Inferior parietal cortex (tissue), 1 donor: Measurements from ENCODE around the gene MYPOP.
"Not testable (repeated sequence)": the region's sequence is repeated elsewhere in the genome, so short reads cannot be mapped to it uniquely, and the experiment has no call there.

Source experiments
- DNase-seq: peaks from one replicate; pipeline ENCODE4 v3.0.0-alpha.2; 2016; ENCODE audit errors: extremely low spot score

MYPOP gene

DNA sequence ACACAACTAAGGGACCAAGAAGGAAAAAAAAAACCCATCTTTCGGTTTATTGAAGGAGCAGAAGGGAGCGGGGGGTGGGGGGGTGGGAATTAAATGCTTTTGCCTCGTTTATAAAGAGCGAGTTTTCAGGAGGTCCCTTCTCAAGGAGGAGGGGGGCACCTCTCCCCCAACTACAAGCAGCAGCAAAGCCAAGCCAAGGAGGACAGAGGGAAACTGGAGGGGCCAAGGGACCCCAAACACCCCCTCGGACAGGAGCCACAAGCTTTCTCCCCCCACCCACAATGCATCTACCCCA is 18.9 kb downstream of the MYPOP start:
- no peak for DNase-seq

DNA sequence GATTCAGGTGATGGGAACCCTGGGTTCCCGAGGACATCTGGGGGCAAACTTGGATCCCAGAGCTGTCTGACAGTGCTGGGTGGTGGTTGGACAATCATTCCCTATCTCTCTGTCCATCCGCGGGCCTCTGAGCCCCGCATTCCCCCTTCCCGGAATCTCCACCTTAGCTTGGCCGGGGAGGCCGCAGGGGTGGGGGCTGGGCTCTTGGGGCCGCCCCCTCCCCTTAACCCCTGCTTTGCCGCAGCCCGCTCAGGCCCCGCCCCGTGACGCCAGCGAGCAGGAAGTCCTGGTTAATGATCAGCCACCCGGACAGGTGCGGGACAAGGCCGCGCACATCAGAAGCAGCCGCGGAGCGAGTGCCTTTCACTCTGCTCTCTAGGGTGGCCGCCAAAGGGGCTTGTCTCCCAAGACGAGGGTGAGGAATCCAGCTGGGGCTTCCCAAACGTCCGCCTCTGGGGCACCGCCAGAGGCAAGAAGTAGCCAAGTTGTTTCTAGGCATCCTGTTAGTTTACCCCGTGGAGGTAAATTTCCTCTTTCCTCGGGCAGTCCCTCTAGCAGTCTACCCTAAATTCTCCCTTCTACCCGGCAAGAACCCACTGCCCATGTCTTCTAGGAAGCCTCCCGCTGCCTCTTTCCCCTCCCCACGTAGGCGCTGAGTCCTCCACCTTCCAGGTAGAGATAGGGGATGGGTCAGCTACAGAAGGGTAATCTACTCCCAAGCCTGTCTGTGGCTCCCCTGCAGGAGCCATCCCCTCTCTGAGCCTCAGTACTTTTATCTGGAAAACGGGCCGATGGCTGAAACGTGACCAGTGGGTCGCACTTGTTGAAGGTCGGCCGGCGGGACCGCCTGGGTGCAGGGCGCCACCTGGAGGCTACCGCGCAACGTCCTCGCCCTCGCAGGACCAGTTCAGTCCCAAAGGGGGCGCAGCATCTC is 19.5 kb downstream of the MYPOP start:
- DNase-seq = peak; percentile 63

DNA sequence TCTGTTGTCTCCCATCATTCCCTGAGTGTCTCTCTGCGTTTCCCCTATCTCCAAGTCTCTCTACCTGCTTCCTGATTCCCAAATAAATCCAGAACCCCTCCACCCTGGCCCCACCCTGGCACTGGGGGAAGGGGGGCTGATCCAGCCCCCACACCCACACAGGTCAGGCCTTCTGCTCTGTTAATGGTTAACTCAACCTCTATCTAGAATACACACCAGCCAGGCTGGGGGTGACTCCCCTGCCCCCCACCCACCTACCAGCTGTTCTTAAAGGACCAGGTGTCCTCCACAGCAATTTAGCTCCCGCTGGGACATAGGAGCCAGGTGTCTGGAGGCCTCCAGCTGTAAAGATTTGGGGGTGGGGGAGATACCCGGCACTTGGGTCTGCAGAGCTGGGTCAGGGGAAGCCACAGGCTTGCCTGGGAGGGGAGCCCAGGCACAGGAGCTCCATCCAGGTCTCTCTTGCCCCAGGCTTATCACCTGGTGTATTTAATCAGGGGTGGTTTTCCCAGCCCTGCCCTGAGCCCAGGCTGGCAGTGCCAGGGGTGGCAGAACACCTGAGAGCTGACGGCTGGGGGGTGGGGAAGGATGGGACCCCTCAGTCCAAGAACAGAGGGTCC is 20.4 kb downstream of the MYPOP start:
- DNase-seq = no peak

DNA sequence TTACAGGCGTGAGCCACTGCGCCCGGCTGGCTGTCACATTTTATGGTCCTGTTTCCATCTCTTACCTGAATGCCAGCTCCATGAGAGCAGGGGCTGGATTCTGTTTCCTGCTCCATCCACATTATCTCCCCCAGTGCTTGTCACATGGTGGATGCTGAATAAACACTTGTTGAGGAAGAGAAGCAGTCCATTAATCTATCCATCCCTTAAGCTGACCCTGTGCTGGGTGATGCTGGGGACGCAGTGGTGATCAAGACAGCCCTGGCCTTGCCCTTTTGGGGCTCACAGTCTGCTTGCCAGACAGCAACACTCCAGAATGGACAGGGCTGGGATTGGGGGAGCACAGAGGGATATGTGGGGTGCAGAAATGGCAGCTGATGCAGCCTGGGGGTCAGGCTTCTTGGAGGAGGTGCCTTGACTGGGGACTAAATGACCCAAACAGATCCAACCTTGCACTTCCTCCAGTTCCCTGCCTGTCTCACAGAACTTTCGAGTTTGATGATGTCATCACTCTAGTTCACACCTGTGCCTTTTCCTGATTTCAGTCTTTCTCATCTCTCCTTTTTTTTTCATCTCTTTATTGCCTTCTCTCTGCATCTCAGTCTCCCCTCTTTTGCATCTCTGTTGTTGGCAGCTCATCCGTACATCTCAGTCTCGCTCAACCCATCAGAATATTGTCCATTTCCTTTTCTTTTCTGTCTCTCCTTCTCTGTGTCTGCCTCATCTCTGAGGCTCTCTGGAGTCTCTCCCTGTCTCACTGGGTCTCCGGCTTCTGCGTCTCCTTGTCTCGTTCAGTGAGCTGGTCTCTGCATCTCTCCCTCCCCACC is 21.1 kb downstream of the MYPOP start:
- DNase-seq = no peak

DNA sequence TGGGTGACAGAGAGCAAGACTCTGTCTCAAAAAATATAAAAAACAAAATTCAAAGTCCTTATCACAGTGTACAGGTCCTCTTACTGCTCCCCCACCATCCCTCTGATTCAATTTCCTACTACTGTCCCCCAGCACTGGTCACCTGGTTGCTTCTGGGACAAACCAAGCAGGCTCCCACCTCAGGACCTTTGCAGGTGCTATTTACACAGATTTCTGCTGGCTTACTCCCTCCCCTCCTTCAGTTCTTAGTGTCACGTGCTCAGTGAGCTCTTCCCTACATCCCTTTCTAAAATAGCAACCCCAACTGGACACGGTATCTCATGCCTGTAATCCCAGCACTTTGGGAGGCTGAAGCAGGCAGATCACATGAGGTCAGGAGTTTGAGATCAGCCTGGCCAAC is 22.4 kb downstream of the MYPOP start:
- DNase-seq = no peak

DNA sequence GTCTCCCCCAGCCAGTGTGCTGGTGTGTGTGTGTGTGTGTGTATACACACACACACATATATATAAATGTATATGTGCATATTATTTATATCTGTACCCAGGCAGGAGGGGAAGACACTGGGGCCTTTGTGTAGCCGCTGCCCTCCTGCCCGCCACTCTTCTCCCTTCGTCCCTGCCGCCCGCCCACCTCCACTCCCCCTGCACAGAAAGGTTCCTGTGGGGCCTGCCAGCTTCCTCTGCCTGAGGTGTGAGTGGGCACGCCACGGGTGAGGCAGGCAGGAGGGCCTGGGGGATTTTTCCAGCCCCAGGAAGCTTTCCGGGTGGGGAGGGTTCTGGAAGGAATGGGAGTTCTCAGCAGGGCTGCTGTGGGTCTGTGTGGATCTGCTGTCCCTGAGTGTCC is 23.4 kb downstream of the MYPOP start:
- no peak for DNase-seq

DNA sequence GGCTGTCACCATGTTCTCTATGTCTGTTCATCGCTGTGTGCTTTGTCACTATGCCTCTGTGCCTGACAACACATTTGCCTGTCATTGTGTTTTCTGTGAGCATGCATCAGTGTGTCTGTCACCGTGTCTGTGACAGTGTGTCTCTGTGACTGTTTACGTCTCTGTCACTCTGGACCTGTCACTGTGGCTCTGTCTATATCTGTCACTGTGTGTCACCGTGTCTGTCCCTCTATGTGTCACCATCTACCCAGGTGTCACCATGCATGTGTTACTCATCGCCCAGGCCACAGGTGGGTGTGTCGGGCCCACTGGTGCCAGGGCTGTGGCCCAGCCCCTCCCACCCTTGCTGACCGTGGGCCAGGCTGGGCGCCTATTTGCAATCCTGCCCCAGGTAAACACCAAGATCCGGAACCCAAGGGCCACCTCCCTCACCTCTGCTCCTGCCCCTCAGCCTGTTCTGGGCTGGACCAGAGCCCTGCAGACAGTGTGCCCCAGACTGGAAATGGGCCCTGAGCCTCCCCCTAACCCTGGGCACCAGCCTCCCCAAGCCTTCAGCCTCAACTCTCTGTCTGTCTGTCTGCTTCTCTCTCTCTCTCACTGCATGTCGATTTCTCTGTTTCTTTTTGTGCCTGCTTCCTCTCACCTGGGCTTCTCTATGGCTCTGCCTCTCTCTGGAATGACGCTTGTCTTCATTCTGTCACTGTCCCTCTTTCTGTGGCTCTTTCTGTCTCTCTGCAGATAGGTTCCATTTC is 24.2 kb downstream of the MYPOP start:
- DNase-seq = no peak

DNA sequence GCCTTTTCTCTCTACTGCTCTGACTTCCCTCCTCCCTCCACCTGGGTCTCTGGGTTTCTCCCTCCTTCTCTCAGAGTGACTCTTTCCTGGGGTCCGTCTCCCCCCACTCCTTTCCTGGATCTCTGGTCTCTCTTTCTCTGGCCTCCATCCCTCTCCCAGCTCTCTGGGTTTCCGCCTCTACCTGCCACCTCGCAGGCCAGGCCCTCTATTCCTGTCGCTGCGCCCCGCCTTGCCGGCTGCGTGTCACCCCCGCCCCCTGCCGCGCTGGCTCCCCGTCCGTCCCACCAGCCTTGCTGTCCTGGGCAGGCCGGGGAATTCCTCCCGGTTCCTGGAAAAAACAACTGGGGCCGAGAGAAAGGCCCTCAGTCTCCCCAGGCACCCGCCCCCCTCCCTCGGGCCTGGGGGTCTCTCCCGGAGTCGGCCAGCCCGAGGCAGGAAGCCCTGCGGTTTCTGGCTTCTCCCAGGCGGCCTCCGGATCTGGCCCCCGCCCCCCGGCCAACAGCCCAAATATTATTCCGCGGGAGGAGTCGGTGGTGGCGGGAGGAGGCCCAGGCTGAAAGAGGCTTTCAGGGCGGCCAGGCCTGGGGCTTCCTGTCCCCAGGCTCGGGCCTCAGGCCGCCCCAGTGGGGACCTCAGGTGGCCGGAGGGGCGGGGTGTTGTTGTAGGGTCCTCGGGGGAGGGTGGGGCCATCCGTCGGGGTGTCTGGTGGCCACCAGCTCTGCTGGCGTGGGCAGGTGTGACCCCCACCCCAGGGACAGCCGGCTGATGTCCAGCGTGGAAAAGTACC is 25.8 kb downstream of the MYPOP start:
- DNase-seq = no peak

DNA sequence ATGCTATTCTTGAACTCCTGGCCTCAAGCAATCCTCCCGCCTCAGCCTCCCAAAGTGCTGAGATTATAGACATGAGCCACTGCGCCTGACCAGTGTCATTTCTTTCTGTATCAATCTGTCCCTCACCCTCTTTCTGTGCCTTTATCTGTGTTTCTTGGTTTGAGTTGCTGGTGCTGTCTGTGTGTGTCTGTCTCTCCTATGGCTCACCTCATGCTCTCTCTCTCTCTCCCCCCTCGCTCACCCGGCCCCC is 26.3 kb downstream of the MYPOP start:
- DNase-seq = no peak

DNA sequence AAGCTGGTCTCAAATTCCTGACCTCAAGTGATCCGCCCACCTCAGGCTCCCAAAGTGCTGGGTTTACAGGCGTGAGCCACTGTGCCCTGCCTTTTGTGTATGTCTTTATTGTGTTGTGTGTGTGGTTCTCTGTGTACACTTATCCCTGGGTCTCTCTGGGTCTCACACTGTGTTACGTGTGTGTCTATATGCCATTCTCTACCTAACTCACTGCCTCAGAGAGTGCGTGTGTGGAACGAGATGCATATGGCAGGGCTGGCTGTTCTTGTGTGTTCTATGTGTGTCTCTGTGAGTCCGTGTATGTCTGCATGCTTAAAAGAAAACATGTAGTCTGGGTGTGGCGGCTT is 27.8 kb downstream of the MYPOP start:
- DNase-seq = no peak

DNA sequence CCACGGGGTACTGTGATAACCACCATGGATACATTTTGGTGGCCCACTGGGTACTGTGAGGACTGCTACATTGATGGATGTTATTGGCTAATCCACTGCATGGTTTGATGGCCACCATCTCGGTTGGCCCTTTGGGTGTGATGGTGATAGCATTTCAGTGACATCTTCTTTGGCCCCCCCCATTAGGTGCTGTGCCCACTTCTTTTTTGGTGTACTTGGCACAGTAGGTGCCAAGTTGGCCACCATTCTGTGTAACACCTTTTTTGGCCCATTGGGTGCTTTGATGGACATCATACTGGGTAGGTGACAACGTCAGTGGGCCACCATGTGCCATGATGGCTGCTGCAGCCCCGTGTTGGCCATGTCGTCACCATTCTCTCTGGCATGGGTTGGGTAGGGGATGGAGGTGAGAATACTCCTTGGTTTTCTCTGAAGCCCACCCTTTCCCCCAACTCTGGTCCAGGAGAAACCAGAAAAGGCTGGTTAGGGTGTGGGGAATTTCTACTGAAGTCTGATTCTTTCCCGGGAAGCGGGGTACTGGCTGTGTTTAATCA is 29.1 kb downstream of the MYPOP start:
- no peak for DNase-seq

DNA sequence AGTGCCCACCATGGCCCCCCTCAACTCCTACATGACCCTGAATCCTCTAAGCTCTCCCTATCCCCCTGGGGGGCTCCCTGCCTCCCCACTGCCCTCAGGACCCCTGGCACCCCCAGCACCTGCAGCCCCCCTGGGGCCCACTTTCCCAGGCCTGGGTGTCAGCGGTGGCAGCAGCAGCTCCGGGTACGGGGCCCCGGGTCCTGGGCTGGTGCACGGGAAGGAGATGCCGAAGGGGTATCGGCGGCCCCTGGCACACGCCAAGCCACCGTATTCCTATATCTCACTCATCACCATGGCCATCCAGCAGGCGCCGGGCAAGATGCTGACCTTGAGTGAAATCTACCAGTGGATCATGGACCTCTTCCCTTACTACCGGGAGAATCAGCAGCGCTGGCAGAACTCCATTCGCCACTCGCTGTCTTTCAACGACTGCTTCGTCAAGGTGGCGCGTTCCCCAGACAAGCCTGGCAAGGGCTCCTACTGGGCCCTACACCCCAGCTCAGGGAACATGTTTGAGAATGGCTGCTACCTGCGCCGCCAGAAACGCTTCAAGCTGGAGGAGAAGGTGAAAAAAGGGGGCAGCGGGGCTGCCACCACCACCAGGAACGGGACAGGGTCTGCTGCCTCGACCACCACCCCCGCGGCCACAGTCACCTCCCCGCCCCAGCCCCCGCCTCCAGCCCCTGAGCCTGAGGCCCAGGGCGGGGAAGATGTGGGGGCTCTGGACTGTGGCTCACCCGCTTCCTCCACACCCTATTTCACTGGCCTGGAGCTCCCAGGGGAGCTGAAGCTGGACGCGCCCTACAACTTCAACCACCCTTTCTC is 30.1 kb downstream of the MYPOP start:
- DNase-seq = no peak

DNA sequence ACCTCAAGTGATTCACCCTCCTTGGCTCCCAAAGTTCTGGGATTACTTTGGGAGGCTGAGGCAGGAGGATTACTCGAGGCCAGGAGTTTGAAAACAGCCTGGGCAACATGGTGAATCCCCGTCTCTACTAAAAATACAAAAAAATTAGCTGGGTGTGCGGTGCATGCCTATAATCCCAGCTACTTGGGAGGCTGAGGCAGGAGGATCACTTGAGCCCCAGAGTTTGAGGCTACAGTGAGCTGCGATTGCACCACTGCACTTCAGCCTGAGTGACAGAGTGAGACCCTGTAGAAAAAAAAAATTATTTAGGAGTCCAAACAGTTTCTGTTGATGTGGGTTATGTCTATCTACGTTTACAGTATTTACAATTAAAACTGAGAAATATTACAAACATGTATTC is 31.6 kb downstream of the MYPOP start:
- no peak for DNase-seq

DNA sequence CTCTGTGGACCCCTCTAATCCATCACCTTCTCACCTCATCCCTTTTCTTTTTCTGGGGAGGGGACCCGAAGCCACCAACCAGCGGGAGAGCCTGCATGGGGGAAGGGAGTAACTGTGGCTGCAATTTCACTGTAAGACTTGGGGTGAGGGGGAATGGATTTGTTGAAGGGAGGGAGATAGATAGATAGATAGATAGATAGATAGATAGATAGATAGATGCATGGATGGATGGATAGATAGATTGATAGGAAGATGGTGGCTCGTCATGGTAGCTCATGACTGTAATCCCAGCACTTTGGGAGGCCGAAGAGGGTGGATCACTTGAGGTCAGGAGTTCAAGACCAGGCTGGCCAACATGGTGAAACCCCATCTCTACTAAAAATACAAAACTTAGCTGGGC is 35.2 kb downstream of the MYPOP start:
- not testable (repeated sequence) for DNase-seq

DNA sequence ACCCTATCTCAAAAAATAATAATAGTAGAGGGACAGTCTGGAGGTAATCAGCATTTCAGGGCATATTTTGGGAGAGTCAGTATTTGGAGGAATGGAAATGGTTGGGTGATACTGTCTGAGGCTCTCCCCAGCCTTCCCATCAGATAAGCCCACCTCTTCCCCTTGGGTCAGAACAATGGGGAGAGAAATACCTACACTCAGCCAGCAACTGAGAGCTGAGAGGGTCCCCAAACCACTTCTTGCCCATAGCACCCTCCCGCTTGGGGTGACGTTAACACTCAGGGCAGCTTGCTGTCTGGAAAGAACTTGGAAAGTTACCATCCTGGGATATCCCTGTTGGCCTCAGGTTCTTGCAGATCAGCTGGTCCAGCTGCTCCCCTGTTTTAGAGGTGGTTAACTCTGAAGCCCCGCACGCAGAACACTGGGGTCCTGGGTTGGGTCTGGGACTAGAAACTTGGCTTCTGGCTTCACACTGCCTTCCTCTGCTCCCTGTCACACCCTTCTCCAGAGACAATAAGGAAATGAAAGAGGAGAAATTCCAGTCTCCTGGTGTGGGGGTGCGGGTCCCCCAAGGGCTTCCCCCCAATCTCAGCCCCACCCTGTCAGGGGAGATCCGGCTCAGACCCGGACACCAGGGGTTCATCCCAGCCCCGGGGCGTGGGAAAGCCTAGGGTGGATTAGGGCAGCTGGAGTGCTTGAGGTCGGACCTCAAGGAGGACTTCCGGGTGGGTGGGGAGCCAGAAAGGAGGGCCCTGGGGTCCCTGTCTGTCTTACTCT is 35.8 kb downstream of the MYPOP start:
- DNase-seq = no peak

DNA sequence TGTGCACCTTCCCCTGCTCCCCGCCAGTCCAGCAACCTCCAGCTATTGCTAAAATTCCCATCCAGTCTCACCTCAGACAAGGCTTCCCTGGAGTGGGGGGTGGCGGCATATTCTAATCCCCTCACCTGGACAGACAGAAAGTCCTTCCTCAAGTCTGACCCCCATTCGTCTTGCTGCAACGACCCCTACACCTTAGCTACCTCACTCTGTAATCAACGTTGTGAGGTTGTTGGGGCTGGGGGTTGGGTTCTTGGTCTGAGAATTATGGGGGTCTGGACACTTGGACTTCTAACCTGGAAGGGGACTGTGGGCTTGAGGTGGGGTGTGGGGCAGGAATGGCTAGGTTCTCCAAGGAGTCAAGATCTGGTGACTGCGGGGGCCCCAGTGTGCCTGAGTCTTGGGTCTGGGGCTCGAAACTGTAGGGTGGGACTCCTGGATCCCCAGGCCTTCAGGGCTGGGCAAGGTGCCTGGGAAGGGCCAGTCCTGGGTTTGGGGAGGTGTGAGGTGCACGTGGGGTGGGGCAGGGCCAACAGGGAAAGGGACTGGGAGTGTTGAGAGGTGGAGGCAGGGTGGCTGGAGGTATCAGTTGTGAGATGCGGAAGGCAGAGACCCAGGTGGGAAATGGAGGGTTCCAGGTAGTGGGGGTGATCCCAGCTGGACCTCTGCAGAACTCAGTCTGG is 37.0 kb downstream of the MYPOP start:
- DNase-seq = no peak

DNA sequence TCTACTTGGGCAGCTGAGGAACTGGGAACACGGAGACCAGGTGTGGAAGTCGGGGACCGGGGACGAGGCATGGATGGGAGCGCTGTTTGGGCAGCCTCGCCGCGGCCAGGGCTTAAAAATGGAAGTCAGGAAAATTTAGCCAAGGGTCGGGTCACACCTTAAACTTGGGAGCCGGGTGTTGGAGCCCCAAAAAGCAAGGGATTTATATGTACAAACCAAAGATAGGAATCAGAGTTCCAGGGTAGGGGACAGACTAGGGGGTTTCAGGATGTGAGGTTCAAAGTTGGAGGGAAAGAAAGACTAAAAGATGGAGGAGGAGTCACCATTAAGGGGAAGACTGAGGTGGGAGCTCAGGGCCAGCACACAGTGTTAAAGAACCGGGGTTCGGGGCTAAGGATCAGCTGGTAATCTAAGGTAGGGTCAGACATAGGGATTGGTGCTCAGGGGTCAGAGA is 37.8 kb downstream of the MYPOP start:
- DNase-seq = no peak

DNA sequence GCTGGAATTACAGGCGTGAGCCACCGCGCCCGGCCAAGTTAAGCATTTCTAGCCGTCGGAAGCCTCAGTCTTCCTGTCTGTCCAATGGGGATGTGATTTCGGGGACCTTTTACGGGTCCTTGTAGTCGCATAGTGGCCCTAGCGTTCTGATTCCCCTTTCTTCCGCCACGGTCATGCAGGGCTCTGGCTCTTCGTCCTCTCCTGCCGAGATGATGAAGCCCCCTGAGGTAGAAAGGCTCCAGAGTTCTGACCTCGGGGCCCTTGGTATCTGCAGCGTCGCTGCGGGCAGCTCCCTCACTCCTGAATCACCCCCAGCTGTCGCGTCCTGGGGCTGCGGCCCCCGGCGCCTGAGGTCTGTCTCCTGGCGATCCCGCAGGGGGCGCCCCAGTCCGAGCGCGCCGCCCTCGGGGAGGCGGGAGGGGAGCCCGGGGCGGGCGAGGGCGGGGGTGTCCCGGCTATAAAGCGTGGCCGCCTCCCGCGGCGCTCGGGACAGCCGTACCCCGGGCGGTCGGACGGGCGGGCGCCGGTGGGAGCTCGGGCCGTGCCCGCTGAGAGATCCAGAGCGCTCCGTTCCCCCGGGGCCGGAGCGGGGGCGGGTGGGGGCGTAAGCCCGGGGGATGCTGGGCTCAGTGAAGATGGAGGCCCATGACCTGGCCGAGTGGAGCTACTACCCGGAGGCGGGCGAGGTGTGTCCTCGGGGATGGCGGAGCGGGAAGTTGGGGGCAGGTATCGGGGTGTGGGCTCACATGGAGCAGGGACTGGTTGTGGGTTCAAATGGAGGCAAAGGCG is 38.4 kb downstream of the MYPOP start, which contains the start of gene FOXA3:
Gene FOXA3, plus strand, starts transcription at position 487 of the 789 bp plus-strand sequence. Its CDS starts 131 bp downstream, at position 618.
- peak; percentile 22 for DNase-seq
